Stimulated activated naive CD4-positive, alpha-beta T cell (primary cell): Measurements from ENCODE around the gene LCN6.
"Not testable (repeated sequence)": the region's sequence is repeated elsewhere in the genome, so short reads cannot be mapped to it uniquely, and the experiment has no call there.

Experiments used
- DNase-seq, 6 experiments: peaks; one replicate each; lab custom pipeline; 2025; lab: John Stamatoyannopoulos, UW

Gene LCN6, protein sequence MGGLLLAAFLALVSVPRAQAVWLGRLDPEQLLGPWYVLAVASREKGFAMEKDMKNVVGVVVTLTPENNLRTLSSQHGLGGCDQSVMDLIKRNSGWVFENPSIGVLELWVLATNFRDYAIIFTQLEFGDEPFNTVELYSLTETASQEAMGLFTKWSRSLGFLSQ

DNA sequence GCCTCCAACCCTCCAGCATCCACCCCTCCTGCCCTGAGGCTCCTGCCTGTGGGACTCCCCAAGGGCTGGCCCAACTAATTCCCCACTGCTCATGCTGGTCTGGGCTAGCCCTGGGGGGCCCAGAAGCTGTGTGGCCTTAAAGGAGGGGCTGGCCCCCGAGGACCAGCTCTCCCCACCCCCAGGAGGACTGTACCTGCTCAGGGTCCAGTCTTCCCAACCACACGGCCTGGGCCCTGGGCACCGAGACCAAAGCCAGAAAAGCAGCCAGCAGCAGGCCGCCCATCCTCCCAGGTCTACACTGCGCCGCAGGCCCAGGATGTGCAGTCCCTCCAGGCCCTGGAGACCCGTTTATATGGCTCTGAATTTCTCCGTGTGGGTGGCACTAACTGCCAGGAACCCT is at the start of gene LCN6:
TSS of gene LCN6 (minus strand) at position 325 of the 400 bp plus-strand sequence. CDS start at position 283, 42 bp downstream.
- DNase-seq, result no peak

DNA sequence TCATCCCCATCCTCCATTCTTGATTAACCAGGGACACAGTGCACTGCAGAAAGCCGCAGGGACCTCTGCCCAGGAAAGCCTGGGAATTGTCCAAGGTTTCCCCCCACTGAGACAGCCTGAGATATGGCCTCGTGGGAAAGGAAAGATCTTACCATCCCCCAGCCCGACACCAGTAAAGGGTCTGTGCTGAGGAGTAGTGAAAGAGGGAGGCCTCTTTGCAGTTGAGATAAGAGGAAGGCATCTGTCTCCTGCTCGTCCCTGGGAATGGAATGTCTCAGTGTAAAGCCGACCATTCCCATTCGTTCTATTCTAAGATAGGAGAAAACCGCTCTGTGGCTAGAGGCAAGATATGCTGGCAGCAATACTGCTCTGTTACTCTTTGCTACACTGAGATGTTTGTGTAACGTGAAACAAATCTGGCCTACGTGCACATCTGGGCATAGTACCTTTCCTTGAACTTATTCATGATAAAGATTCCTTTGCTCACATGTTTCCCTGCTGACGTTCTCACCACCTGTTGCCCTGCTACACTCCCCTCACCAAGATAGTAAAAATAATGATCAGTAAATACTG is 48.5 kb upstream of the LCN6 start:
- DNase-seq, result not testable (repeated sequence)

DNA sequence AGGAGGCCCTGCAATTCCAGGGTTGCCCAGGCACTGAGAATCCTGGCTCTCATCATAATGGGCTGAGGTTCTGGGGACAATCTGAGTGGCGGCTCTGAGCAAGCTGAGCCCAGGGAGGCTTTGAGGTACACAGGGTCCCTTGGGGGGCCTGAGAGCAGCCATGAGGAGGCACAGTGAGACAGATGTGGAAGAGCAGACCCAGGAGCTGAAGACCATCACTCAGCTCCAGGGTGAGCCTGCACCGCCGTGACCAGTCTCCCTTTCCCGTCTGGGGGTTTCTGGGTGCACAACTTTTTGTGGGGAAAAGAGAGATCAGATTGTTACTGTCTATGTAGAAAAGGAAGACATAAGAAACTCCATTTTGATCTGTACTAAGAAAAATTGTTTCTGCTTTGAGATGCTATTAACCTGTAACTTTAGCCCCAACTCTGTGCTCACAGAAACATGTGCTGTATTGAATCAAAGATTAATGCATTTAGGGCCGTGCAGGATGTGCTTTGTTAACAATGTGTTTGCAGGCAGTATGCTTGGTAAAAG is 48.0 kb upstream of the LCN6 start, which contains the start of gene CCDC183:
TSS of gene CCDC183 (plus strand) at position 101 of the 537 bp plus-strand sequence. CDS start at position 161, 60 bp downstream.
- peak in 1 of 6 experiments; percentile 13 for DNase-seq

DNA sequence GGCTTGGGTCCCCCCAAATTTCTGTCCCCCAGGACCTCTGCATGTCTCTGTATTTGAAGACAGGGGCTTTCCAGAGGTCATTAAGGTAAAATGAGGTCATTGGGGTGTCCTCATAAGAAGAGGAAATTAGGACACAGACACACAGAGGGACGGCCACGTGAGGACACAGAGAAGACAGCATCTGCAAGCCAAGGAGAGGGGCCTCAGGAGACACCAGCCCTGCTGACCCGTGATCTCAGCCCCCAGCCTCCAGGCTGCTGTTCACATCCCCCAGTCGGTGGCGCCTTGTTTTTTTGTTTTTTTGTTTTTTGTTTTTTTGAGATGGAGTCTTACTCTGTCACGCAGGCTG is 46.6 kb upstream of the LCN6 start:
- DNase-seq, result no peak

DNA sequence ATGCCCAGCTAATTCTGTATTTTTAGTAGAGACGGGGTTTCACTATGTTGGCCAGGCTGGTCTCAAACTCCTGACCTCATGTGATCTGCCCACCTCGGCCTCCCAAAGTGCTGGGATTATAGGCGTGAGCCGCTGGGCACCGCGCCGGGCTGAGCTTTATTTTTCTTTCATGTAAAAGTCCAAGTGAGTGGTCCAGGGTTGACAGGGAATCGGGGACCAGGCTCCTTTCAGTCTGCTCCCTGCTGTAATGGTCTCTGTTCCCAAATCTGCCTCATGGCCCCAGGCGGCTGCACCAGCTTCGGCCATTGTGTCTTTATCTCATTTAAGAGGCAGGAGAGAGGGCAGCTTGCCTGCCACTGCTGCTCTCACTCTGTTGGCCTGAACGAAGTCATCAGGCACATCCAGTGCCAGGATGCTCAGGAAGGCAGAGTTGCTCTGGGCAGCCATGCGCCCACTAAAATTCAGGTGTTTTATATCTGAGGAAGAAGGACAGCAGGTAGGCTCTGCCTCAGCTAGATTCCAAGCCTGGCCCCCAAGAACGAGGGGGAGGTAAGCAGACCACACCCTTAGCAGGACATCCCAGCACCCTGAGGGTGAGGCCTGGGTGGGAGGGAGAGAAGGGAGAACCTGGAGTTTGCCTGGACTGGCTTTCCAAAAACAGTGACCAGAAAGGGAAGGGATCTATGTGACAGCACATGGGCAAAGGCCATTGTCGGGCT is 46.1 kb upstream of the LCN6 start:
- DNase-seq, result no peak

DNA sequence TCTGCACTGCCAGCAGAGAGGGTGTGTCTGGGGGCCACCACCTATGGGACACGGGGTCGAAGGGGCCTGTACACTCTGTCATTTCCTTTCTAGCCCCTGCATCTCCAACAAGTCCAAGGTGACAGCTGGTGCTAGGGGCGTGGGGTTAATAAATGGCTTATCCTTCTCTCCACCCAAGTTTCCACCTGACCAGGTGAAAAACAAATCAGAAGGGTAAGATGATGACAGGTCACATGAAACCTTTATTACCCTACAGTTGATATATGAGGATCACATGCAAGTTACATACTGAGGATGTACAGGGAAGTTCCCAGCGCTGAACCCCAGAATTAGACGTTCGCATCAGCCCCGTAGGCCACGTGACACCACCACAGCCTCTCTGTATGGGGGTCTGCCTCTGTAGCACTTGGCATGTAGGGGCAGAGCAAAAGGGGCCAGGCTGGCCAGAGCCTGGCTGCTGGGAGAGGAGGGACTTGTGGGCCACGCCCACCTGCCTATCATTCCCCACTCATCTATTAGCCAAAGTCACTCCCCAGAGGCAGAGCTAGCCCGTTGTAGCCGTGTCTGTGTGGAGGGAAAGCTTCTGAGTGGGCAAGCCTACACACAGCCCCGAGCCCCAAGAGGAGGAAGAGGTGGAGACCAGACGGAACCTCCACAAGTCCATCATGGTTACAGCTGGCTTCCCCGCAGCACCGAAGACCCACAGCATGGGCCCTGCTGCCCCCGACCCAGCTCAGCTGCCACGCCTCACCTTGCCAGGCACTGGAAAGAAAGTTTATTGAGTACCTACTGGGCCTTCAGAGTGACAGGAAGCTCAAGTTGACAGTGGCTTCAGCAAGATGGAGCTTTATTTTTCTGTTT is 45.0 kb upstream of the LCN6 start:
- no peak for DNase-seq

DNA sequence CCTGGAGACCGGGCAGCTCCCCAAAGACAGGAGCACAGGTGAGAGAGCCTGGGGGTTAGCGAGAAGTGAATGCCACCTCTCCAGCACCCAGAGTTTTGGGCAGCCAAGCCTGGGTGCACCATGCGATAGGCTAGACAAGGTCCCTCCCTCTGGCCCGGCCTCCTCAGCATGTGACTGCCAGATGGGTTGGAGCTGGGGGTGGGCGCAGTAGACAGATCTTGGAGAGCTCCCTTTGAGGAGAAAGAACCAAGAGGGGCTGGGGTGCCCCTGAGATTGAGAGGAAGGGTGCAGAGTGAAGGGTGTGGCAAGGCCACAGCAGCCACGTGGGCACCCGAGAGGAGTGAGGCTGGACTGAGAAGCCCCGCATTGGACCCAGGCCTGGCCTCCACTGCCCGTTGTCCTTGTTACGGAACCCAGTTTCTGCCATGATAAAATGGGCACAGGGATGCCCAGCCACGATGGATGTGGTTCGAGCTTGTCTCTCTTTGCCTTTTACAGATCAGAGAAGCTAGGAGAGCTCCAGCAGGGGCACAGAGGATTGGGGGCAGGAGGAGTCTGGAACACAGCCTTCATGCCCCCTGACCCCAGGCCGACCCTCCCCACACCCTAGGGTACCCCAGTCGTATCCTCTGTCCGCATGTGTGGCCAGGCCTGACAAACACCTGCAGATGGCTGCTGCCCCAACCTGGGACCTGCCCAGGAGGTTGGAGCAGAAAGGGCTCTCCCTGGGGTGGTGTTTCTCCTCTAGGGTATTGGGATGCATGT is 44.2 kb upstream of the LCN6 start:
- DNase-seq, result no peak

DNA sequence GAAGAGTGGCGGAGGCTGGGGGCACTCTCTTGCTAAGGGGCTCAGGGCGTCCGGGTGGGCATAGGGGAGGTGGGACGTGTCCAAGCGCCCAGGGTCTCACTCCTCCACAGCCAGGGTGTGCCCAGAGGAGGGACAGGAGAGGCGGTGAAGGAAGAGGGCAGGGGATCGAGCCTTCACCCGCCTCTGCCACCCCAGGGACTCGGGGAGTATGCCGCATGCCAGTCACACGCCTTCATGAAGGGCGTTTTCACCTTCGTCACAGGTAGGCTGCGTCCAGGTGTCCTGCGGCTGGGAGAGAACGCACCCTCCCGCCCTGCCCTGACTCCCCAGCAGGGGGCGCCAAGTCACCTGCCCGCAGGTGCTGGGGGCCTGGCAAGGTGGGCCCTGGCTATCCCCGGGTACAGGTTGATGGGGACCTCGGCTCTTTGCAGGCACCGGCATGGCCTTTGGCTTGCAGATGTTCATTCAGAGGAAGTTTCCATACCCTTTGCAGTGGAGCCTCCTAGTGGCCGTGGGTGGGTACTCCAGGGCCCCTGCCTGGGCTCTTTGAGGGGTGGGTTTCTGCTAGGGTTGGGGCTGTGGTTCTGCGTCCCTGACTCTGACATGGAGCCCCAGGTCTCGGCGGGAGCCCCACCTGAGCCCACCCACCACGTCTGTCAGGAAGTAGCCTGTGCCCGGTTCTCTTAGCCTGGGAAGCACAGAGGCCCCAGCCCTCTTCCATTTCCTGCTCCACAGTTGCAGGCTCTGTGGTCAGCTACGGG is 43.4 kb upstream of the LCN6 start:
- DNase-seq, result peak; percentile 66 to 85 (median 74)

DNA sequence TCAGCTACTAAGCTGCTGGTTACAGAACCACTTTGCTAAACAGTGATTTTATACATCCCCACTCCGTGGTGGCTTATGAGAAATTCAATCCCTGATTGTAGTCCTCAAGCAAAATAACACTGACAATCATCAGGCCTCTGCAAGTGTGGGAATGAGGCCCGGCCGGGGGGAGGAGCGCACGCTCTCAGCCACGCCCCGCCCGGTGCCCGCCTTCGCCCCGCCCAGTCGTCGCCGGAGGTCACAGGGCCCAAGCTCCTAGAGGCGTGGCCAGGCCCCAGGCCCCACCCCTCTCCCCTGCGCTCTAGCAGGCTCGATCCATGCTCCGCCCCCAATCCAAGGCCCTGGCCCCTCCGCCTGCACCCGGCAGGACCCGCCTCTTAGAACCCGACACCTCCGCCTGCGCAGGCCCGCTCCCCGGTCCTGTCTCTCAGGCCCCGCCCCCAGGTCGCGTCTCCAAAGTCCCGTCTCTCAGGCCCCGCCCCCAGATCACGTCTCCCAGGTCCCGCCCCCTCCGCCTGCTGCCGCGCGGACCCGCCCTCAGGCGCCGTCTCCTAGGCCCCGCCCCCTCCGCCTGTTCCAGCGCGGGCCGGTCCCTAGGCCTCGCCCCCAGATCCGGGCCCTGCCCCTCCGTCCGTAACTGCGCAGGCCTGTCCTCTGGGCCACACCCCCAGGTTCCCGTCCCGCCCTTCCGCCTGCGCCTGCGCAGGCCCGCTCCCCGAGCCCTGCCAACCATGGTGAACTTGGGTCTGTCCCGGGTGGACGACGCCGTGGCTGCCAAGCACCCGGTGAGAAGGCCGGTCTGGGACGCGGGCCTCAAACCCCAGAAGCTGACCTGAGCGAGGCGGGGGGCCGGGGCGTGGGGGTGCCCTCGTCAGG is 42.6 kb upstream of the LCN6 start, which contains the start of gene TMEM141:
TSS of gene TMEM141 (plus strand) at position 705 of the 876 bp plus-strand sequence. CDS start at position 732, 27 bp downstream.
- peak; percentile 98 to 100 (median 100) for DNase-seq

DNA sequence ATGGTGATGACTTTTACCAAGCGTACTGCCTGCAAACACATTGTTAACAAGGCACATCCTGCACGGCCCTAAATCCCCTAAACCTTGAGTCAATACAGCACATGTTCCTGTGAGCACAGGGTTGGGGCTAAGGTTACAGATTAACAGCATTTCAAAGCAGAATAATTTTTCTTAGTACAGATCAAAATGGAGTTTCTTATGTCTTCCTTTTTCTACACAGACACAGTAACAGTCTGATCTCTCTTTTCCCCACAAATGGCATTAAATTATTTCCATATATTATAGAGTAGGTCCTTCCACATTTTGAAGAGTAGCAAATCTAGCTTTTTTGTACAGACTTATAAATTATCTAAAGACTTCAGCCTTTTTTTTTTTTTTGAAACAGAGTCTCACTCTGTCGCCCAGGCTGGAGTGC is 41.2 kb upstream of the LCN6 start:
- no peak for DNase-seq

DNA sequence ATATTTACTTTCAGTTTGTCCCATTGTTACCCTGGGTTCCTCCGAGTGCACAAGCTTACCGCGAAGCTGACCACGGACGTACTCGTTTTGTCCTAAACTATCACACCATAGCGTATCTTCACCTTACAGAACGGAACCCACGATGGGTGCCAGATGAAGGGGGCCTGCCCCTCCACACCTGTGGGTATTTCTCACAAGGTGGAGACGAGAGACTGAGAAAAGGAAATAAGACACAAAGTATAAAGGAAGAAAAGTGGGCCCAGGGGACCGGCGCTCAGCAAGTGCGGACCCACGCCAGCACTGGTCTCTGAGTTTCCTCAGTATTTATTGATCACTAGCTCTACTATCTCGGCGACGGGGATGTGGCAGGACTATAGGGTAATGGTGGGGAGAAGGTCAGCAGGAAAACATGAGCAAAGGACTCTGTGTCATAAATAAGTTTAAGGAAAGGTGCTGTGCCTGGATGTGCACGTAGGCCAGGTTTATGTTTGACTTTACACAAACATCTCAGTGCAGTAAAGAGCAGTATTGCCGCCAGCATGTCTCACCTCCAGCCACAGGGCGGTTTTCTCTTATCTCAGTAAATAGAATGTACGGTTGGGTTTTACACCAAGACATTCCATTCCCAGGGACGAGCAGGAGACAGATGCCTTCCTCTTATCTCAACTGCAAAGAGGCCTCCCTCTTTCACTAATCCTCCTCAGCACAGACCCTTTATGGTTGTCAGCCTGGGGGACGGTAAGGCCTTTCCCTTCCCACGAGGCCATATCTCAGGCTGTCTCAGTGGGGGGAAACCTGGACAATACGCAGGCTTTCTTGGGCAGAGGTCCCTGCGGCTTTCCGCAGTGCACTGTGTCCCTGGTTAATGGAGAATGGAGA is 40.6 kb upstream of the LCN6 start:
- not testable (repeated sequence) for DNase-seq

DNA sequence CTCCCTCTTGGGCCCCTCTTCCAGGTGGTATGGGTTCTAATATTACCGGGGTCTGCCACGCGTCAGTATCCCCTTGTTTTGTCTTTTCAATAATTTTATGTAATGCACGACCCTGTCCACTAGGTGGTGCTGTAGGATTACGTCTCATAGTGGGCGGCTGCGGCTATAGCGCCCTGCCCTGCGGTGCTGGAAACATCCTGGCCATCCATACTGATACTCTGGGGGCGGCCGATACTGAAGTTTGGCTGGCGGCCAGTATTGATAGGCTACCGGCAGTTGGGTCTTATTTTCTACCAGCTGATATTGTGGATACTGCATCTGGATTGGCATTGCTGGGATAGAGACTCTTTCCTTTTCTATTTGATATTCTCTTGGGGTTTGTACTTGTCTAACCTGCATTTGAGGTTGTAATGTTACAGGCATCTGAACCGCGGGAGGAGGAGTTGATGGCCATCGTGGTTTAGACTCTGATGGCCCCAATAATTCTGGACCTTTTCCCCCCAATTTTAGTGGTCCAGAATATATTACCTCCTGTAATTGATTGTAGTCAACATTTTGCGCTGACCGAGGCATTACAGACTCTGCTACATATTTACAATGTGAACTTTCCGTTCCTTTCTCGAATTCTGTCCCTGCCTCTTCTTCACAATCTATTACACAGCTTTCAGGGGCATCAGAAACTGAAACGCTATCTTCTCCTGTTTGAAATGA is 39.5 kb upstream of the LCN6 start:
- DNase-seq, result peak; percentile 46 to 85 (median 54)

DNA sequence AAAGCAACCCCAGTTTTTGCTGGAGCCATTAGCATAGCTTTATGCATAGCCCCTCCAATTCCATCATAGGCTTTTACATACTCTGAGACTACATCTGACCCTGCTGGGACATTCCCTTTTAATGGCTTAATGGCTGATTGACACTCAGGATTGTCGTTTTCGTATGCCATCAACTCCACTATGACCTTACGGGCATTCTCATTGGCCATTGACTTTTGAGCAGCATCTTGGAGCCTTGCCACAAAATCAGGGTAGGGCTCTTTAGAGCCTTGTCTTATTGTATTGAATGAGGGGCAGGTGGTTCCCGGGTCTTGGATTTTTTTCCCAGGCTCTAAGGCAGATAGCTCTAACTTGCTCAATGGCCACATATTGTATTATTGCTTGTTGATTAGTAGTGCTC is 38.7 kb upstream of the LCN6 start:
- DNase-seq, result not testable (repeated sequence)

DNA sequence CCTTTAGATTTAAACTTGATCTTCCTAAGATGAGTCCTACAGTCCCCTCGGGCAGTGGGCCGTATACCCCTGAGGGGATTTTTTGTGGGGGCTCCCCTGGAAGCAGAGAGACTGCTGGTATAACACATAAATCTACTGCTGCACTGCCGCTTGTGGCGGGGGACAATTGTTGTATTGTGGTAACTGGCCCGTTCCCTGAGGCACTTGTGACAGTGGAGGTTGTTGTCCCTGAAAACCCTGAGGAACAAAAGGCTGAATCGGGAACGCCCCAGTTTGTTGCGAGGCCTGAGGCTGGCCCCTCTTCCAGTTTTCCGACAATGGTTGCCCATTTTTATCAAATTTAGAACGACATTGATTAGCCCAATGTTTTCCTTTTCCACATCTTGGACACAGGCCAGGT is 38.1 kb upstream of the LCN6 start:
- DNase-seq, result no peak

DNA sequence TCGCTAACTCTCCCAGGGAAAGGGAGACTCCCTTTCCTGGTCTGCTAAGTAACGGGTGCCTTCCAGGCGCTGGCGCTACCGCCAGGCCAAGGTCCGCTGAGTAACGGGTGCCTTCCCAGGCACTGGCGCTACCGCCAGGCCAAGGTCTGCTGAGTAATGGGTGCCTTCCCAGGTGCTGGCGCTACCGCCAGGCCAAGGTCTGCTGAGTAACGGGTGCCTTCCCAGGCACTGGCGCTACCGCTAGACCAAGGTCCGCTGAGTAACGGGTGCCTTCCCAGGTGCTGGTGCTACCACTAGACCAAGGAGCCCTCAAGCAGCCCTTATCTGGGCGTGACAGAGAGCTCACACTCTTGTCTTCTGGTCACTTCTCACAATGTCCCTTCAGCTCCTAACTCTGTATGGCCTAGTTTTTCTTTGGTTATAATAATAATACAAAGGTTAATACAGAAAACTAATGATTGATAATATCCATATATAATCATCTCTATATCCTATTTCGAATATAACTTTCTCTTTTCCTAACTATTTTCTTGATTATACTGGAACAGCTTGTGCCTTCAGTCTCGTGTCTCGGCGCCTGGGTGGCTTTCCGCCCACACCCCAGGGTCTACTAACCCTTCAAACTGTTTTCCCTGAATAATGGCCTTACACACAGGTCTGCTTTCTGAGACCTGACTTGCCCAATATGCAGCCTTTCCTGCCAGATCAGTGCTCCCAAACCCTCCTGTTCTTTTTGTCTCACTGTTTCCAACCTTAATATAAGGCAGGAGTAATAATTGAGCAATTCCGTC is 37.4 kb upstream of the LCN6 start:
- DNase-seq, result not testable (repeated sequence)

DNA sequence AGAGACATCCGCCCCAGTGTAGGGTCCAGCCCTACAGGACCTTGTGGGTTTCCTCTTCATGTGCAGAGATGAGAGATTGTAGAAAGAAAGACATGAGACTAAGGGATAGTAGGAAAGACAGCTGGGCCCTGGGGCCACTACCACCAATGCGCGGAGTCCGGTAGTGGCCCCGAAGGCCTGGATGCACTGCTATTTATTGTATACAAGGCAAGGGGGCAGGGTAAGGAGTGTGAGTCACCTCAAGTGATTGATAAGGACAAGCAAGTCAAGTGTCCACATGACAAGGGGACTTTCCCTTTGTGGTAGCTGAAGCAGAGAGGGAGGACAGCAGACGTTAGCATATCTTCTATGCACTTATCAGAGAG is 36.7 kb upstream of the LCN6 start:
- DNase-seq, result no peak
